CD4-positive, alpha-beta T cell treated with Interleukin-10 for 1 hour (primary cell): ENCODE data around the gene MCRIP1.
"Not testable (repeated sequence)": the region's sequence is repeated elsewhere in the genome, so short reads cannot be mapped to it uniquely, and the experiment has no call there.

Experiments used
- DNase-seq: peaks from one replicate; pipeline ENCODE4 v3.0.0-alpha.2; 2020

Gene MCRIP1

GRCh38 chr17:81840826-81841778 lies 8.0 kb upstream of the MCRIP1 start:
- no peak for DNase-seq

GRCh38 chr17:81840059-81840458 lies 7.0 kb upstream of the MCRIP1 start:
- DNase-seq, result not testable (repeated sequence)

DNA sequence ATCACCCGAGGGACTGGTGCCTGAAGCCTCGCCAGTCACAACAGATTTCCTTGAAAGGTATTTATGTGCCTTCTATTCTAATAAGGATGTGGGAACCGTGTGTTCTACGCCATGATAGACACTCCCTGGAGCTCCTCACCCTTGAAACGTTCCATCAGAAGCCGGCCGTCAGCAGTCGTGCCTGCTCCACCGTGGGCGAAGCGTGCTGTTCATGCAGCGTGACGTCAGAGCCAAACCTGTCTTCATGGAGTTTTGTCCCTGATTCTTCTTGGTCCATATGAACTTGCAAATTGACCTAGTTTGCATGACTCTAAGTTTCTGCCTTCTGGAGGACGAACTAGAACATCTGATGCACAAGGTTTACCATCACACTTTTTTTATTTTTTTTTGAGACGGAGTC lies 6.2 kb upstream of the MCRIP1 start:
- no peak for DNase-seq

GRCh38 chr17:81838753-81839255 lies 5.7 kb upstream of the MCRIP1 start:
- no peak for DNase-seq

GRCh38 chr17:81837641-81838040 lies 4.5 kb upstream of the MCRIP1 start:
- no peak for DNase-seq

GRCh38 chr17:81834831-81835267 lies 1.8 kb upstream of the MCRIP1 start, which contains the start of gene PPP1R27:
PPP1R27 (minus strand) TSS chr17:81835050; CDS start chr17:81834953, 97 bp downstream.
- no peak for DNase-seq

GRCh38 chr17:81833921-81834830 lies 1.1 kb upstream of the MCRIP1 start:
- no peak for DNase-seq

DNA sequence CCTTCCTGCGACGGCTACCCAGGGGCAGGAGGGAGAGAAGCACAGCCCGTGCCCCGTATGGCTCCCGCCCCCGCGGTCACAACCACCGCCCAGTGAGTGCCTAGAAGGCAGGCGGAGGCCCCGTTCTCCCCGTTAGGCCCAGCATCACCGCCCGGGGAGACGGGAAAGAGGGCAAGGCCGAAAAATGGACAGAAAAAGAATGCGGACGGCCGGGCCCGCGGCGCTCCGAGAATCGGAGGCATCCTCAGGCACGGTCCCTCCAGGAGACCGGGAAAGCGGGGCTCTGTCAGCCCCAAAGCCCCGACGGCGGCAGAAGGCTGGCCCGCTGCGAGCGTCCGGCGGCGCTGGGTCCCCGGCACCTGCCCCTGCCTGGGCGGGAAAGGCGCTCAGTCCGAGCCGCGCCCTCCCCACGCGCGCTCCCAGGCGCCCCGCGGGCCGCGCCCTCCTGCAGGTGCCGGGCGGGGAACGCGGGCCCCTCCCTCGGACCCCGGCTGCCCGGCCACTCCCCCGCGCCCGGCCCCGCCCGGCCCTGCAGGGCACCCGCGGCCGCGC lies 407 bp downstream of the MCRIP1 start:
- DNase-seq, result no peak

DNA sequence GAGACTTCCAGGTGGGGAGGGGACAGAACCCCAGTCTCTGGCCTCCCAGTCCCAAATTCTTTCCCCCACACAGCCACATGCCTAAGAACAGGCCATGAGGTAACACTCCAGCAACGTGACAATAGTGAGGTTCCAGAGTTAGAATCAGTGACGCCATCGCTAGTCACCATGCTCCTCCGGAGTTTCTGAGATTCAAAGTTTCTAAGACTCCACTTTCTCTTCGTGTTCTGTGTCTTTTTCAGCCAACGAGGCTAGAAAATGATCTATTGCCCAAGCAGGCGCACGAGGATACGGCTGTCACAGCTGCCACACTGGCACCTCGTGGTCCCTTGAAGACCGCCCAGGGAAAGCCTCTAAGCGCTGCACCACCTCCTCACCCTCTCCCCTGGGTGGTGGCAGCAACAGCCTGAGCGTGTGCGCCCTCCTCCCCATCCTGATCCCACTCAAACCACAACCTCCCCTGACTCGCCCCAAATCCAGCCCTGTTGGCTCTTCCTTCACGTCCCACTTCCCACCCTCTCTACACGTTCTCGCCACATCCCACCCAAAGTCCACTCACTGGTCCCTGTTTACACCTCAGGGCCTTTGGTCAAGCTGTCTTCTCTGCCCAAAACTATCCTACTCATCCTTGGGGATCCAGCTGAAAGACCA lies 1.0 kb downstream of the MCRIP1 start:
- DNase-seq, result peak; percentile 48

DNA sequence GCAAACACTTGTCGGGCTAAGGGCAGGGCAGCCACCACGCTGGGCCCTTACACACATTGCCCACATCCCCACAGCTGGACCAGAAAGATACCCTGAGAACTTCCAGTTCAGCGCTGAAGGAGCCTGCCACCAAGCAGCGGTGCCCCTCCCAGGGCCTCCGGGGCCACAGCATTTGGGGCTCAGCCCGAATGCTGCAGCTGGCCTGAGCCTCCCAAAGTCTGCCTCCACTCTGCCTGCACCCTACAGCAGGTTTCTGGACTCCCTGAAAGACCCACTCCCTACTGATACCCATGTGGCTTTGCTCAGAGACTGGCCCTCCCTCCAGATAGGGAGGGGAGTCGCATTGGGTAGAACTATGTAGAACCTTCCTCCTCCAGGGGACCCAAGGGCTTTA lies 1.5 kb downstream of the MCRIP1 start:
- no peak for DNase-seq

DNA sequence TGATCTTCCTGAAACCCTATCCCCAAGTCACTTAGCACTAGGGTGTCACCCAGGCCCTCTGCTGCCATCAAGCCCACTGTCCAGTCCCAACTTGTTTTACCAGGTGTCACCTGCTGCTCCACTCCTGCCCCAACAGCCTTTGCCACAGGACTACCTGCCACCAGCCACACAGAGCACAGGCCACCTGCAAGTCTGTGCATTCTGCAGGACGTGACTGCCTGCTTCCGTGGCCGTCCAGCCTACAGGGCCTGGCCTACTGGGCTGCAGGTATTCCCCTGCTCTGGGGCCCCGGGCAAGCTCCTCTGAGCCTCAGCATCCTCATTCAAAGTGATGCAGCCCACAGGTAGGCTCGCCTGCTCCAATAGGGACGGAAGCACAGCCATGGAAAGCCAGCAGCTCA lies 3.2 kb downstream of the MCRIP1 start:
- no peak for DNase-seq

GRCh38 chr17:81828656-81829055 lies 4.4 kb downstream of the MCRIP1 start:
- no peak for DNase-seq

GRCh38 chr17:81825841-81826466 lies 7.1 kb downstream of the MCRIP1 start:
- DNase-seq, result no peak

DNA sequence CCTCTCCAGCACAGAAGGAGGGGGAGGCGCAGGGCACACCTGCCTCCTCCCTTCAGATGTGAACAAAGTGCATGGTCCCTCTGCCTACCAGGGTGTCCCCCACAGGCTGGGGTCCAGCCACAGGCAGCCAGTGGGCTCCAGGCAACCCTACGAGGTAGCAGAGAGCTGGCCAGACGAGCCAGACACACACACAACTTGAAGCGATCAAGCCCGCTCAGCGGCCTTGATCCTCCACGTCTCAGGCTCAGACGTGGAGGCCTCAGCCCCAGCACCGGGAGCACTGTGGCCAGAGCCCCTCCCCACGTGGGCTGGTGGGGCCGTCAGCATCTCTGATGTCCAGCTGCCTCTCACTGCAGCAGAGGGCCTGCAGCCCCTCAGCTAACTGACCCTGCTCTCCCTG lies 8.5 kb downstream of the MCRIP1 start:
- no peak for DNase-seq

DNA sequence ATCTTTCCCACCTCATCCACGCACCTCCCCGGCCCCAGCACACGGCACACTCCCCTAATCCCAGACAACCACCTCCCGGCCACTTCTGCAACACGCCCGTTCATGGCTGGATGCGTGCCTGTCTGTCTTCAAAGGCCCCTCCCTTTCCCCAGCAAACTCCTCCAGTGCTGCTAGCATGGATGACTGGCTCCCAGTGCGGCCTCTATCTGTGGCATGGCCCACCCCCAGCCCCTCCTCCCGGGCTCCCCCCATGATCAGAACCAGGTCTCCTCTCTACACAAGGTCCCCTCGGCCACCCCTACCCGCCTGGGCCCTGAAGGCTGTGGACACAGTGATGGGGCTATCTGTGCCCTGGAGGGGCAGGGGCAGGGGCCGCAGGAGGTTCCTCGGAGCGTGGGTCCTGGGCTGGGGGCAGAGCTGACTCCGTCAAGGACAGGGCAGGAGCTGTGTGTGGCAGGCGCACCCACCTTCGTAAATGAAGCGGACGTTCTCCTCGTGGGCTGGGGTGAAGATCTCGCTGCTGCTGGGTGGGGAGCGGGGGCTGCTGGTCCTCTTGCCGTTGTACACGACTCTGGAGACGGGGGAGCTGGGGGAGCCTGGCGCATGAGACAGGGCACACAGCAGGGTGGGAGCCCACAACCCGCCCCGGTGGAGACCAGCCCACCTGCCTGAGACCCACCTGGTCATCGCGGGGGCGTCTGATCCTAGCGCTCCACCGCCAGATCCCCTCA lies 9.1 kb downstream of the MCRIP1 start:
- DNase-seq, result no peak

- DNase-seq, result no peak
Observed at GRCh38 chr17:81822996-81823819, 9.9 kb downstream of the MCRIP1 start.

DNA sequence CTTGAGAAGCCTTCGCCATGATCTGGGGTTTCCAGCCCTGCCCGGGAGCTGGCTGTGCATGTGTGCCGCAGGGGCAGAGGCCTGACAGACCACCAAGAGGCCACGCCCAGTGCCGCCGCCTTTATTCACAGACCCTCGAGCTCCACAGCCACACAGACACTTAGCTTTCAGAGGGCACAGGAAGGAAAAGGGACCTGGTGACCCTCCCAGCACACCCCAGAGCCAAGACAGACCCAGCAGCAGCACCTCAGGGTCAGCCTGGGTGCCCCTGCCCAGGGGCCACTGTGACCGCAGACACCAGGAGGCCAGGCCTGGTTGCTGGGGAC lies 10.8 kb downstream of the MCRIP1 start:
- DNase-seq, result no peak

- DNase-seq, result no peak
Observed at GRCh38 chr17:81821603-81822311, 11.3 kb downstream of the MCRIP1 start.

DNA sequence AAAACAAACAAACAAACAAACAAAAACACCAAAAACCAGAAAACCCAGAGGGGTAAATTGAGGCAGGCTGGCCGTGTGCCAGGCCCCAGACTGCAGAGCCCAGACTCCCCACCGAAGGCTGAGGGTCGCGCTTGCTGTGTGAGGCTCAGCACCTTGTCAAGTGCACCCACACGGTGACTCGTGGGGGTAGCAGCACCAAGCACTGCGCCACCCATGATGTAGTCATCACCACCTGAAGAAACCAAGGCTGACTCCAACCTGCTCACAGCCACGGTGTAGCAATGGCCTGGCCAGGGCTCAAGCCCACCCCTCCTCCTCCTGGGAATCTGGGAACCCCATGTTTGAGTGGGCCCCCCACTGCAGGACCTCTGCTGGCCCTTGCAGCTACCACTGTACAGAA lies 11.9 kb downstream of the MCRIP1 start:
- DNase-seq, result no peak

DNA sequence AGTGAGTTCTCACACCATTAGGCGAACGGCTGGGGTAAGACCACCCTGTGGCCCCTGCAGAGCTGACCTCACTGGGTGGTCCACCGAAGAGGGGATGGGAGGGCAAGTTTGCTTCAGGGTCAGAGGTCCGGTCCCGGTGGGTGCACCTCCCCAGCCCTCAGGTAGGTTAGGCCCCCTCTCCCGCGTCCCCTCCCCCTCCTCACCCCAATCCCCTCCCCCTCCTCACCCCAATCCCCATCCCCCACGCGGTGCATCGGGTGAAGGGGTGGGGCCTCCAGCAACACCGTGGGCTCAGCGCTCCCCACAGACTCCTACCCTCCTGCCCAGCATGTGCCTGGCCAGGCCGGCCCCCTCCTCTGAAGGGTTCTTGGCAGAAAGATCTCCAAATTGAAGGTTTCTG lies 13.4 kb downstream of the MCRIP1 start:
- DNase-seq, result no peak
